Activated CD4-positive, alpha-beta T cell treated with anti-CD3 and anti-CD28 coated beads, Interleukin-2, amount 50 U/mL, for 4 hours (primary cell): ENCODE data around the gene SLC1A4.
"Not testable (repeated sequence)": the region's sequence is repeated elsewhere in the genome, so short reads cannot be mapped to it uniquely, and the experiment has no call there.

Experiments used
- DNase-seq, 2 experiments: peaks; one replicate each; pipeline ENCODE4 v3.0.0-alpha.2; 2020

The SLC1A4 gene

DNA sequence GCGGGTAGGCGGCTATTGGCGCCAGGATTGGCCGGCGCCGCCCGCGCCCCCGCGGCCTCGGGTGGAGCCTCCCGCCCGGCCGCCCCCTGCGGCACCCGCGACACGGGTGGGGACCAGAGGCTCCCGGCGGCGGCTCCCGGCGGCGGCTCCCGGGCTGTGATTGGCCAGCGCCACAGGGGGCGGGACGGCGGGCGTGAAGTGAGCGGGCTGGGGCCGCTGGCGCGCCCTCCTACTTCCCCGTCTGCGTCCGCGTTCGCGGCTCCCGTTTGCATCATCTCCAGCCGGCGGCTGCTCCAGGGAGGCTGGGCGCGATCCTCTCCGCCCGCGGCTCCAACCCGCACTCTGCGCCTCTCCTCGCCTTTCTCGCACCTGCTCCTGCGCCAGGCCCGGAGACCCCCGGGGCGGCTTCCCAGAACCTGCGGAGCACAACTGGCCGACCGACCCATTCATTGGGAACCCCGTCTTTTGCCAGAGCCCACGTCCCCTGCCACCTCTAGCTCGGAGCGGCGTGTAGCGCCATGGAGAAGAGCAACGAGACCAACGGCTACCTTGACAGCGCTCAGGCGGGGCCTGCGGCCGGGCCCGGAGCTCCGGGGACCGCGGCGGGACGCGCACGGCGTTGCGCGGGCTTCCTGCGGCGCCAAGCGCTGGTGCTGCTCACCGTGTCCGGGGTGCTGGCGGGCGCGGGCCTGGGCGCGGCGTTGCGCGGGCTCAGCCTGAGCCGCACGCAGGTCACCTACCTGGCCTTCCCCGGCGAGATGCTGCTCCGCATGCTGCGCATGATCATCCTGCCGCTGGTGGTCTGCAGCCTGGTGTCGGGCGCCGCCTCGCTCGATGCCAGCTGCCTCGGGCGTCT lies at the start of gene SLC1A4:
SLC1A4 (plus strand) TSS at position 274 of the 856 bp plus-strand sequence; CDS start at position 519, 245 bp downstream.
- peak; percentile 79 to 82 for DNase-seq

DNA sequence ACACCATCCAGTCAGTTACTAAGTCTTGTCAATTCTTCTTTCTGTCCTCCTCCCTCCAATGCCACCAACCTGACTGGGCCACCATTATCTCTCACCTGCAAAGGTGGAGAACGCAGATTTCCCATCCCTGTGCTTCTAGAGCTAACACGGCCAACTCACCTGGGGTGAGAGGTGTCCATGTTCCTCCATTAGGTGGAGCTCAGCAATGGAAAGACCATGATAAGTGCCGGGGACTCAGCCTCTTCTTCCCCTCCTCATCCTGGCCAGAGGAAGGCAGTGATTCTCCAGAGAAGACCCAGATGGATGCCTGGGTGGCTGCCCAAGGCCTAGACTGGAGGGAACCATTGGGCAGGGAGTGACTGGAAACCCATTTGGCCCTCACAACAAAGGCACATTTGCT lies 48.1 kb upstream of the SLC1A4 start:
- DNase-seq = no peak

DNA sequence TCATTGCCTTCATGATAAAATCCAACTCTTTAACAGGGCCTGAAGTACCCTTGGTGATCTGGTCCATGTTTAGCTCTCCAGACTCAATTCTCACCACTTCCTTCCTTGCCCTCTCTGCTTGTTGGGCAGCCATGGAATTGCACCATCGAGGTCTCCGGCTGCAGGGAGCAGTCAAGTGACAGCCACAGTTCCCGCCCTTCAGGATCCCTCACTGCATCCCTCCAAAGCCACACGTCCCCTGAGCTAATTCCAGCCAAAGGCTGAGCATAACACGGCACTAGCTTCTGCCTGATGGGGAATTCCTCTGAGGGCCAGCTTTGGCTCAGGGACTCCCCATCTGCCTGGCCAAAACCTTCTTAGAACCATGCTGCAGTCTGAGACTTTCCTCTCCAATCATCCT lies 47.4 kb upstream of the SLC1A4 start:
- DNase-seq = no peak

DNA sequence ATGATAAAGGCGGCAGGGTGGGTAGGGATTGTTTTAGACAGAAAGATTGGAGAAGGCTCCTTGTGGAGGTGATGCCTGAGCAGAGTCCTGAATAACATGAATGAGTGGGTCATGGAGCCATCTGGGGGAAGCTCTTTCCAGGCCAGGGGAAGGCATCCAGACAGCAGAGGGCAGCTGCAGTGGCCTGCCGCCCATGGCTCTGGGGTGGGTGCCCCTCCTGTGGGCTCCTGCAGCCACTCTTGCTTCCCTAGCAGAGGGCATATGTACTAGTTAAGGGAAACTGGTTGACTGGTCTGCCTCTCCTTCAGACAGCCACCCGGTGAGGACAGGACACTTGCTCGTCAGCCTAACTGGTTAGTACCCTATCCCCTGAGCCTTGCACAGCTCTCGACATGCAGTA lies 46.5 kb upstream of the SLC1A4 start:
- no peak for DNase-seq

DNA sequence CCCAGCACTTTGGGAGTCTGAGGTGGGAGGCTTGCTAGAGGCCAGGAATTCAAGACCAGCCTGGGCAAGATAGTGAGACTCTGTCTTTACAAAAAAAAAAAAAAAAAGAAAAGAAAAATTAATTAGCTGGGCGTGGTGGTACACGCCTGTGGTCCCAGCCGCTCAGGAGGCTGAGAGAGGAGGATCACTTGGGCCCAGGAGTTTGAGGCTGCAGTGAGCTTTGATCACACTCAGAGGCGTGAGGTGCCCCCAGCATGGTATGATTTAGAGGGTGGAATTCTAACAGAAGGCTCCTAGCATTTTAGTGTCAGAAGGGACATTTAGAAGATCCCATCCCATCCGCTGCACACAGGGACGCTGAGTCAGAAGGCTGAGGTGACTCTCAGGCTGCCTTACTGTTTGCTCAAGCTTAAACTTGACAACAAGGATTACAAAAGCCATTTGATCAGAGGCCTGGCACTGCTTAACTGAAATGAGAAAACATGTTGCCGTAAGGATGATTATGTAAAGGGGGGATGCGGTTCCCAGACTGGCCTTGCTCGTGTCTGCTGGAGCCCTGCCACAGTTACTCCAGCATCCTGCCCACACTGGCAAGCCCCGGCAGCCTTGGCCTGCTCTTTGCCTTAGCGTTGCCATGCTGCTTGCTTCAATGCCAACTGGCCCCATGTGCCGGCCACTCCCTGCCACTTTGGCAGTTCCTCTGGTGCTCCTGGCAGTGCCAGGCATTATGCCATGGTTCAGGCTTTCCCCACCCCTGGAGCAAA lies 45.6 kb upstream of the SLC1A4 start:
- DNase-seq = no peak

DNA sequence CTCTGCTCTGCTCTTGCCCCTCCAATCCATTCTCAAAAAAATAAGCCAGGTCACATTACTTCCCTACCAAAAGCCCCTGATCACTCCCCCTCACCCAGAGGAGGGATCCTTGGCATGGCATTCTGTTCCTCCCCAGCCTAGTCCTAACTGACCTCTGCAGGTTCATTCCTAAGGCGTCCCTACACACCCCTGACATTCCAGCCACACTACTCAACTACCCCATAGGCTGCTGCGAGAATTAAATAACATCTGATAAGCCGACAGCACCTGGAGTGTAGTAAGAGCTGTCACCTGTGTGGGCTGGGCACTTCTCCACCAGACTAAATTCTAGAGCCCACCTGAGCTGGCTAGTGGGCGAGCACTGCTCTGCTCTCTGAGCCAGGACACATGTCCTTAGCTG lies 44.7 kb upstream of the SLC1A4 start:
- DNase-seq = no peak

DNA sequence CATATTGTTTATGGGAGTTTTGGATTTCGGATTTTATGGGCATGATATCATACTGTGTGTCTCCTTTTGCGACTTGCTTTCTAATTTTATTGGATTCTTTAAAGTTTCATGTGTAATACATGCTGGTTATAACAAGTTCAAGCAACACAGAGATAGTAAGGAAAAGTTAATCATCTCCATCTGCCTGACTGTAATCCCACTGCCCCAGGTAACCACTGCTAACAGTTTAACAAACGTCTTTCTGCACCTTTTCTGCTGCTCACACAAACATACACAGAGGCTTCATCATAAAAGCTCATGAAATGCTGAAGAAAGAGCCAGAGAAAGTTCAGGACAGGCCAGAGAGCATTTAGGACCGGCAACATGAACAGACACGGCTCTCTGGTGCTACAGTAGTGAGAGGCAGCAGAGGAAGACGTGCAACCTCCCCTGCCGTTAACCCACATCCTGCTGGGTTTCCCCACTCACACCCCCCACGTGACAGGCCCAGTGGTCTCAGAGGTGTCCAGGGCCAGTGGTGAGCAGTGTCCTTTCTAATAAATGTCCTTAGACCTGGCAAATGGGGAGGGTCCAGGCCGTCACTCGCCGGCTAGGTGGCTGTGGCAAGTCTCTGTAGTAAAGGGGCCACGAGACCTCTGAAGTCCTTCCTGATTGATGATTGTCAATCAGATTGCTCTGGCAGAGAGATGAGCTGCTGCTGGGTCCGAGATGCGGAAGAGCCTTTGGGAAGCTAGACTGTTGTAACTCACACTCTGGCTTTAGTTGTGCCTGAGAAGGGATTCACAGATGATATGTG lies 43.0 kb upstream of the SLC1A4 start:
- peak; percentile 20 to 24 for DNase-seq

DNA sequence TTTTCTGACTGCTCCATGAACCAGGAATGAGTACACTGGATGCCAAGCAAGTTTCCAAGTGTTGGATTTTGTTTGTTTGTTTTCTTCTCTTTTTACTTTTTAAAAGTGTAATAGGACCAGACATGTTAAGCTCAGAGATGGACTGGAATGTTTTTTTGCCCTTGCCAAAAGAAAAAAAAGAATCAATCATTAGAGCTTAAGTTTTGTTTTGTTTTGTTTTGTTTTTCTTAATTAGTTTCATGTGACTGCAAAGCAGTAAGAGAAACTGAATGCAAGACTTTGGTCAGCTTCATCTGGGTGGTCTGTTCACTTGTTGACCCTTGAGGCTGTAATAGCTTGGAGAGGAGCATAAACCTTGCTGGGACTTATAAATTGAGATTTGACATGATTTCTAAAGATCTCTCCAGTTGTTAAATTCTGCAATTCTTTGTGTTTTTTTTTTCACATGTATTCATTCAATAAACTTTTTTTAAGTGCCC lies 42.4 kb upstream of the SLC1A4 start:
- DNase-seq = no peak

DNA sequence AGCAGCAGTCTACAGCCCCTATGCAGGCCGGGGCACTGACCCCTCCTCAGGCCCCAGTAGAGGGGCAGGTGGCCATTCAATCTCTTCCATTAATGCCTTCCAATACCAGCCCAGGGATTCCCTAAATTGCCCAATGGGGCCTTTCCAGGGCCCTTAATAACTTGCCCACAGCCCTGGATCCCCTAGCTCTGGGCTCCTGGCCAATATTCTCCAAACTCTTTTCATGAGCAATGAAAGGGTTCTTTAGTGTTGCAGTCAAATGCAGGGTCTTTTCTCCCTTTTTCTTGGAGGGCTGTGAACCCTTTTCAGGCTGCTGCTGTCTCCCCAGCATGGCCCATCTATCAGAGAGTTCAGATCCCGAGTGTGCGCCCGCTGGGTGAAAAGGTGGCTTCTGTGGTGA lies 41.3 kb upstream of the SLC1A4 start:
- no peak for DNase-seq

DNA sequence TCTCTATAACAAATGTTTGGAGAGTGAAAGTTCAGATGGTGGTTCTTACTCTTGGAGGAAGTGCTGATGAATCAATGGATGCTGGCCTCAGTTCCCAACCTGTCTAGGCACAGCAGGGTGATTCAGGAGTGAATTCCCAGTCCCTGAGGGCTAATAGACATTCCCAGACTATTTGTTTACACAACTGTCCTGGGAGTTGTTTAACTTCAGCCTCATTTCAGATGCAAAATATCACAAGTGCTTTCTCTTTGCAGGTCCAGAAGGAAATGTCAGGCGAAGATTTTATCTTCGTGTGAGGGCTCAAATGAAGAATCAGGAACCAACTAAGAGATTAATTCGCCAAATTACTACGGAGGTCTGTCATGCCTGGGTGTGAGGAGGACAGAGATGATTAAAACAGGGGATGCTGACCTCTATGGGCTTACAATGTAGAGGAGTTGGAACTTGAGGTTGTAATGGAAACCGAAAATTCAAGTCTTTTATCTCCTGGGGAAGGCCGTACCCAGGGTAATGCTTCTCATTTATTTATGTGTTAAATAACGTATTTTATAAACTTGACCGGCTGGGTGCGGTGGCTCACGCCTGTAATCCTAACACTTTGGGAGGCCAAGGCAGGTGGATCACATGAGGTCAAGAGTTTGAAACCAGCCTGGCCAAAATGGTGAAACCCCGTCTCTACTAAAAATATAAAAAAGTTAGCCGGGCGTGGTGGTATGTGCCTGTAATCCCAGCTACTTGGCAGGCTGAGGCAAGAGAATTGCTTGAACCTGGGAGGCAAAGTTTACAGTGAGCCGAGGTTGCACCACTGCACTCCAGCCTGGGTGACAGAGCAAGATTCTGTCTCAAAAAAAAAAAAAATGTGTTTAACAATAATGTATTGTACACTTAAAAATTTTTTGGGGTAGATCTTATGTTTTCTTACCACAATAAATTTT lies 38.7 kb upstream of the SLC1A4 start:
- no peak for DNase-seq

DNA sequence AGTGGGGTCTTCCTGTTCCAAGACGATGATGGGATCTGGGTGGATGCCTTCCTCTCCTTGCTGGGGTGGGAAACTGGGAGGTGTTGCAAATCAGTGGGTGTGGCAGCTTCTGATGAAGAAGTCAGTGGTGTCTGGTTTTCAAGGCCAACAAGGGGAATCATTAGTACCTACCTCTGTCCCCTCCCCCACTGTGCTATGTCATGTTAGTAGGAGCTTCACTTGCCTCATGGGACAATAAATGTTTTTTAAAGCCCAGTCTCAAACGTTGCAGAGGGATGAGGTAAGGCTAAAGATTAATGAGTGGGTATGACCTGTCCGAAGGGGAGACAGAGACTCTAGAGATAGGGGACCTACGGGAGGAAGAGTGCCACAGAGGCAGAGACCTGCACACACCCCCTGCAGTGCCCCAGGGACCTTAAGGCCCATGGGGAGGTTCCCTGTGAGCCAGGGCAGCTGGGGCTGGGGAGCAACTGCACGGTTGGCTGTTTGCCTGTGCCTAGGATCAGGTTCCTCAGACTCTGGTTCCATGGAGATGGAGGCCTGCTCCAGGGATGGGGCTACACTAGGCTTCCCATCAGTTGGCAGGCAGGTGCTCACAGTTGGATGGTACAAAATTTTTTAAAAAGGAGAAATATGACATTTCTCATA lies 37.8 kb upstream of the SLC1A4 start:
- no peak for DNase-seq

DNA sequence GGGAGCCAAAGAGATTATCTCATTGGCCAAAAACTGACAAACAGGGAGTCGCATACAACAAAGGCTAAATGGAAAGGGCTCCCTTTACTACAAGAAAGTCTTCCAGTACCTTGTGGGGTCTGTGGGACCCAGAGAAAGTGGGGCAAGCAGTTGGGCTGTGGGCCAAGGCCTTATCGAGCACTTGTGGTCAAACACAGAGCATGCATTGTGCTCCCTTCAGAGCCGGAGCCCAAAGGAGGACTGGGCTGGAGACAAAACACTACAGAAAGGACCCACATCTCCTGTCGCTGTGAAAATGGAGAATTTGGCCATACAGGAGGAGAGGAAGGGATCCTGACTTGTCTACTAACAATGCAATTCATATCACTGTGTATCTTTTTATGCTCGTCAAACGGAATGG lies 37.1 kb upstream of the SLC1A4 start:
- no peak for DNase-seq

DNA sequence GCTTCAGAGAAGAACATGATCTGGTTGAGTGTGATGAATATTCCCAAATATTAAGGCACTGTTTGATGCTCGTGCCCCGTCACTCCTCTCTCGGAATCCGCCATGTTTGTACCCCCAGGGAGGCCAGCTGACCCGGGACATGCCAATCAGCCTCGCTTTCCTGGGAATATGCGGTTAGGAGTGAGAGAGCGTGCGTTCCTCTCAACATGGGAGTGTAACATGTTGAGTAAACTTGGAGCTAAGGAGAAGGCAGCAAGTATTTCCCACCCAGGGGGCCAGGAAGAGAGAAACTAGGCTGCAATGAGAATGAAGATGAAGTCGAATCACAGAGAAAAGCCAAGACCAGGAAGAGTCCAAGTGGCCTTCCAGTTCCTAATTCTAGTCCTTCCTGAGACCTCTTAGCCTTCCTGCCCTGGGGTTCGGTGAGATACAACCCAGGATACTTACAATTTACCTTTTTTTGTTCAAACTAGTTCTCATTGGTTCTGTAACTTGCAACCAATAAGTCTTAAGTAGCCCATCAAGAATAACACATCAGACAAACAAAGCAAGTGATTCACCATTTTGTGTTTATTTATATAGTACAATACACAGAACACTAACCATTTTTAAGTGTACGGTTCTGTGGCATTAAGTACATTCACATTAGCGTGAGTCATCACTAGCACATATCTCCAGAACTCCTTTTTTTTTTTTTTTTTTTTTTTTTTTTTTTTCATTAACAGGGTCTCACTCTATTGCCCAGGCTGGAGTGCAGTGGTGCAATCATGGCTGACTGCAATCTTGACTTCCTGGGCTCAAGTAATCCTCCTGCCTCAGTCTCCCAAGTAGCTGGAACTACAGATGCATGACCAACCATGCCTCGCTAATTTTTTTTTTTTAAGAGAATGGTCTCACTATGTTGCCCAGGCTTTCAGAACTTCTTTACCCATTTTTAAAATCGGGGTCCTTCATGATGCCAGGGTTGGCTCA lies 36.4 kb upstream of the SLC1A4 start:
- DNase-seq = no peak

DNA sequence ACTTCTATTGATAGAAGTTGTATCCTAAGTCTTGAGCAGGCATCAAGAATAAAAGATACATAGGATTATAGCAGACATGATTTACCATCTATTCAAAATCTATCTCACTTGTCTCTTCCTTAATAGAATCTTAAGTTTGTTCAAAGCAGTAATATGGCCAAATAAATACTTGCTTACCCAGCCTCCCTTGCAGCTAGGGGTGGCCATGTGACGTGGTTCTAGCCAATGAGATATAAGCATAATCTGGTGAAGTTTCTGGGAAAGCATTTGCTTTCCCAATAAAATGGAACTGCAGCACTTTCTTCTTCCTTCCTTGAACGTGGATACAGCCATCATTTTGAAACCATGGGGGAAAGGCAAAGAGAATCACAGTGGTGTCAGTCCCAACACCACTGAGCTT lies 33.7 kb upstream of the SLC1A4 start:
- no peak for DNase-seq

DNA sequence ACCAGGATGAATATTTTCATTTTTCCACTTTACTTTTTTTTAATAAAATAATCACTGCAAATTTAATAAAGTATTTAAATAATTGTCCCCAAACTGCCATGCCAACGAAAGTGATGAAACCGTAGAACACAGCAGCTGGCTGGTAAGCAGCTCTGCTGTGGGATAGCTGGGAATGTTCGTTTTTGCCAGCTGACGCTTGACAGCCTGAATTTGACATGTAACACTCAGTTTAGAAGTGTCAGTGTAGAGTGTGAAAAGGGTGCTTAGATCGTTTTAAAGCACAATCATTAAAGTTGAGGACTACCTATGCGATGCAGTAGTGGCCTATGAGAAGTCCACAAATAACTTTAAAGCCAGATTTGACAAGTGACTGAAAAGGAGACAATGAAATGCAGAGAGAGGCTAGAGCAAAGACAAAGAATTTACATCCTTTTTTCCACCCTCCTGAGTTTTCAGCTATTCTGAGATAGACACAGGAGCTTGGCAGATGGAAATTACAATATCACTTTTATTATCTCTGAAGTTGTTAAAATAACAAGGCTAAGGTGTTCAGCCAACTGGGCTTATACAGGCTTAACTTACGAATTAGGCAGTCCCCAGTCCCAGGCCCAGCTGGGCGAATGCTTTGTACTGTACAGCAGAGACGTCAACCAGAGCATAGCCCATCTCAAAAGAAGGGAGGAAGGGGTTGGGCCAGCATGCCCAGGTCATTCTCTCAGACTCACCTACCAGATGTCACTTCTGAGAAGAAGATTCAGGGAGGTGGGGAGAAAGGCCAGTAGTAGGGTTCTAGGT lies 31.9 kb upstream of the SLC1A4 start:
- DNase-seq = no peak

DNA sequence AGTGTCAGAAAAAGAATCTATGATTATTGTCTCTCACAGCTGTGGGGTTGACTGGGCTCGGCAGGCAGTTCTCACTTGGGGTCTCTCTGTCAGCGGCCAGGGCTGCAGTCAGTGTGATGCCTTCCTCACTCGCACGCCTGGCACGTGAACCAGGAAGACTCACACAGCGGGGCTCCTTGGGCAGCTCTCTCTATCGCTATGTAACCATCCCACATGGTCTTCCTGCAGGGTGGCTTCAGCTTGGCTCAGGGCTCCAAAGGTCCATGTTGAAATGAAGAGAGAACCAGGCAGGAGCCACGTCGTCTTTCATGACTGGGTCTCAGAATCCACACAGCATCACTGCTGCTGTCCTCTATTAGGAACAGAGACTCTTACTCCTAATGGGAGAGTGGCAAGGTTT lies 30.6 kb upstream of the SLC1A4 start:
- DNase-seq = no peak

DNA sequence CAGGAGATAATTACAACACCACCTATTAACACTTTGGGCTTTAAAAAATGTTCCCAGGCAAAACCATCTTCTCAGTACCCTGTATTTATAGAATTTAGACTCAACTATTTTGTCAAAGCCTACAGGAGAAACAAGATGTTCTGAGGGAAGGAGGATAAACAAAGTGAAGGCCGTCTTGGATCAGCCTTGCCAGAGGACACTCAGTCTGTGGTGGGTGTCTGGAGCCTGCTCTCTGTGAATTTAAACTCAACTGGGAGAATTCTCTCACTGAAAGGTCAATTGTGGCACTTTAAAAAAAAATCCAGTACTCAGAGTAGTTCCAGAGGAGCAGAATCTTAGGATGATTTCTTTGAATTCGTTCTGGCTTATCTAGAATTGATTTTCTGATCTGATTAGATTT lies 28.4 kb upstream of the SLC1A4 start:
- DNase-seq = no peak

DNA sequence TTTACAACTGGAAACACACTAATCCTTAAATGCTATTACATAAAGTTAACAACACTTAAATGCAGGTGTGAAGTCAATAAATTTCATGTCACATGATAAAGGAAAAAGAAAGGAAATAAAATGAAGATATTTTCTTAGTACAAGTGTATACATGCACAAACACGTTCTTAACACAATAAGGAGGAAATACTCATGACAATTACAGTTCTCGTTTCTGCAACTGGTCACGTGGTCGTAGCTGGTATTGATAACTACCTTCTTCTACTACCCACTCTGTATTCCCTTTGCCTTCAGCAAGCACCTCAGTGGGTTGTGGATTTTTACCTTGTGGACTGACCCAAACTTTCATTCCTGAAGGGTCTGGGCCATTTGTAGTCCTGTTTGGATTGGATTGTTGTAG lies 26.1 kb upstream of the SLC1A4 start:
- not testable (repeated sequence) for DNase-seq

DNA sequence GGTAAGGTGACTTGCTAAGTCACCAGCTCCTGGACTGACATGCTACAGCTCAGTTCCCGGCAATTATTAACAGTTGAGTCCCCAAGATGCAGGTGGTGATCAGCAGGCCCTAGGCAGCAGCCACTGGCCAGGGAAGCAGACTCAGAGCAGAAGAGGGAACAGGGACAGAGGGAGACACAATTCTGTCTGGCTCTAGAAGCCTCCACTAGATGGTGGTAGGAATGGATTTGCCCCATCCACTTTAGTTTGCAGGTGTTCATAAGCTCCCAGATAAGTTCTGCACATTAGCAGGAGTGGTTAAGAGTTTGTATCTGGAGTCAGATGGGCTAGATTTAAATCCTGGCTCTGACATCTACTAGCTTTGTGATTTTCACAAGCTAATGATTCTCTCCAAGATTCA lies 25.5 kb upstream of the SLC1A4 start:
- DNase-seq = no peak
